NCI-H510A (cell line): ENCODE data around the gene GSN.

Experiments used
- DNase-seq: peaks from one replicate; lab custom pipeline; 2025; lab: John Stamatoyannopoulos, UW

Gene GSN

GRCh38 chr9:121372239-121373010 lies 104.5 kb downstream of the GSN start:
- DNase-seq = no peak

GRCh38 chr9:121373011-121373729 lies 105.2 kb downstream of the GSN start:
- DNase-seq = no peak

GRCh38 chr9:121376214-121376830 lies 108.4 kb downstream of the GSN start:
- no peak for DNase-seq

DNA sequence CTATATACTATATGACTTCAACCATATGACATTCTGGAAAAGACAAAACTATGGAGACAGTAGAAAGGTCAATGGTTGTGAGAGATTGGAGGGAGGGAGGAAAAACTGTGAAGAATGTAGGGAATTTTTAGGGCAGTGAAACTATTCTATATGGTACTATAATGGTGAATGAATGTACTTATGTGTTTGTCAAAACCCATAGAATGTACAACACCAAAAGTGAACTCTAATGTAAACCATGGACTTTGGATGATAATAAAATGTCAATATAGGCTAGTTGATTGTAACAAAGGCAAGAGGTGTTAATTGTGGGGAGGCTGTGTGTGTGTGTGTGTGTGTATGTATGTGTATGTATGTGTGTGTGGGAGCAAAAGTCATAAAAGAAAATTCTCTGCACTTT lies 112.9 kb downstream of the GSN start:
- no peak for DNase-seq
